ENCODE data around the gene LRRC4C.

The LRRC4C gene

DNA sequence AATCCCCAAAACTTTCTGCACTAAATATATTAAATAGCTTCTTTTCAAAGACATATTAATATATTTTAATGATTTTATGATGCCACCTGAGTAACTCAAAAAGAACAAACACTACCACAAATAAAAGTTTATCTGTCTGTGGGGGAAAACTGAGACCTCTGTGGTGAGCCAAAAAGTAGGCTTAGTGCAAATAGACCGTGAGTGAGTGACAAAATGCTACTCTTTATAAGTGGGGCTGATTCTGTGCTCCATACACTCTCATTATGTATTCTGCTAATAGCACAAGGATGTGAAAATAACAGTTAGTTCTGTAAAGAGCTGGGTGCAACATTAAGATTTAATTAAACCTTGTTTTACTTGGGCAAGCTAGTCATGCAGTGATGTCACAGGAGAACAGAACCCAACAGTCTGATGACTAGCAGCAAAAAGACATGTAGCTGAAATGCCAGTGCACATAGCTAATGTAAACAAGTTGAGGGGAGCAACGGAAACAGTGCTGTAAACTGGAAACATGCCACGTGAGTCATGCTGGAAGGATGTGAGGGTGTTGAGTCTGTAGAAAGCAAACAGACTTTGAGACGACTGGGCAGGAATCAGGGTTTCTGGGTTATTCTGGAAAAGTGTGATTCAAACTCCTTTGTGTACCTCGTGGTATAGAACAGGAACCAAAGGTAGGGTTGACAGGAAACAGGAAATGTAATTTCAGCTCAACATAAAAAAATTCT lies 1130.4 kb downstream of the LRRC4C start:
- no peak for DNase-seq

DNA sequence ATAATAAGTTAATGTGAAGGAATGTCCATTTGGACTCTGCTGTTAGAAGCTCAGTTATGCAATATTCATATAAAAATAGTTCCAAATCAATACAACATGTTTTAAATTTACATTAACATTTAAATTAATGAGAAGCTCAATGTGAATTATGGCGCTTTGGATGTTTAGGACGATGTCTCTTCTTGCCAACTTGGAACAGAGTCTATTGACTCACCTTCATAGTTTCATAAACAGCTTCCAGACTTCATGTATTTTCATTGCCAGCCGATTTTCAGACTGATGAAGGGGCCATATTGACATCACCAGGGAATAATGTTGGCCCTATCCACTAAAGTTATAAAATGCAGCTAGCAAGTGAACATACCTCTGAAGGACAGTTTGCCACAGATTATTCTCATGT lies 1136.2 kb downstream of the LRRC4C start:
- DNase-seq = no peak

DNA sequence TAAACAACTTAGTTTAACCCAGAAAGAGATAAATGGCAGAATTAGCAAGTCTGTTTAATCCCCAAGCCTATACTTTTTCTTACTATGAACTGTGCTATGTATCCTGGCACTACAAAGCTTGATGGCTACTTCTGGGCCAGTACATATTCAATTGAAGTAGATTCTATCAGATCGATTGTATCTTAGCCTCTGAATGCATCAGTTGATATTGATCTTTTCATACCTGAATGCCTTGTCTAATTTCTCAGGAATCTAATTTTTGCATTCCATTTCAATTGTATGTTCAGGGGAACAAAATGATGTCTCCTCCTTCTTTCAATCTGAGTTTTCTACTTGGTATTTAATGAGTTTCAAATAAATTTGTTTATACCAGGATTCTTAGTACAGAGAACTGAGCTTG lies 1137.9 kb downstream of the LRRC4C start:
- DNase-seq = no peak

DNA sequence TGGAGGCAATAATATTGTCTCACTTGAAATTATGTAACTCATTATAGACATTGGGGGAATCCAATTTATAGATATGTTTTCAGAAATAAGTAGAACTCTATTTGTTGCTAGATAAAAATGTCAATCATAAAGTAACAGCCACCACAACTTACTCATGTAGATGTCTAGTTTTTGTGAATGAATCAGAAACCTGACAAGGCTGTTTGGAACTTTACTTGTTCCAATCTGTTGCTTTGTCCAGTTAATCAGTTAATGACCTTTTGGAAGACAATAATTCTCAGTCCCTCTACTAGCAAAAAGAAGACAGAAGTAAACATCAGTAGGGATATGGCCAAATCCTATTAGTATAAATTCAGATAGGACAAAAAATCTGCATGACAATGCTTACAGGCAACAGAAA lies 1143.3 kb downstream of the LRRC4C start:
- DNase-seq = no peak

DNA sequence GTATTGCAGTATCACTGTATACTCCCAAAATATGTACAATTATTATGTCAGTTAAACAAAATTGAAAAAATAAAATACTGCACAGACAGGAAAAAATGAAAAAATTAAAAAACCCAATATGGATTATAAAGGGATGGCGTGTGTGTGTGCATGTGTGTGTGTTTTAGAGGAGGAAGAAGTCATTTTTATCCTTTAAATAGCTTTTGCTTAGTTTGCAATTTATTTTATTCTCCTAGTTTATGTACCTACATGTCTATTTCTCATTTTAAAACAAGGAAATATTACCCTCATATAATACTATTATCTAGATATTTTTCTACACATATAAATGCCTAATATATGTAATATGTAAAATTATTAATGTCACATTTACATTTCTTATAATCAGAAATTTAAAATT lies 1144.3 kb downstream of the LRRC4C start:
- no peak for DNase-seq

DNA sequence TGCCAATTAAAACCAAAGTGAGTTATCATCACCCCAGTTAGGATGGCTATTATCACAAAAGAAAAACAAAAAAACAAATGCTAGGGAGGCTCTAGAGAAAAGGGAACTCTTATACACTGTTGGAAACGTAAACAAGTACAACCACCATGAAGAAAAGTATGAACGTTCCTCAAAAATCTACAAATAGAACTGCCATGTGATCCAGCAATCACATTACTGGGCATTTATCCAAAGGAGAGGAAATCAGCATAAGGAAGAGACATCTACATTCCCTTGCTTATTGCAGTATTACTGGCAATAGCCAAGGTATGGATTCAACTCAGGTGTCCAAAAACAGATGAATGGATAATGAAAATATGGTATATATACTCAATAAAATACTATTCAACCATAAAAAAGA lies 1145.1 kb downstream of the LRRC4C start:
- DNase-seq = no peak

DNA sequence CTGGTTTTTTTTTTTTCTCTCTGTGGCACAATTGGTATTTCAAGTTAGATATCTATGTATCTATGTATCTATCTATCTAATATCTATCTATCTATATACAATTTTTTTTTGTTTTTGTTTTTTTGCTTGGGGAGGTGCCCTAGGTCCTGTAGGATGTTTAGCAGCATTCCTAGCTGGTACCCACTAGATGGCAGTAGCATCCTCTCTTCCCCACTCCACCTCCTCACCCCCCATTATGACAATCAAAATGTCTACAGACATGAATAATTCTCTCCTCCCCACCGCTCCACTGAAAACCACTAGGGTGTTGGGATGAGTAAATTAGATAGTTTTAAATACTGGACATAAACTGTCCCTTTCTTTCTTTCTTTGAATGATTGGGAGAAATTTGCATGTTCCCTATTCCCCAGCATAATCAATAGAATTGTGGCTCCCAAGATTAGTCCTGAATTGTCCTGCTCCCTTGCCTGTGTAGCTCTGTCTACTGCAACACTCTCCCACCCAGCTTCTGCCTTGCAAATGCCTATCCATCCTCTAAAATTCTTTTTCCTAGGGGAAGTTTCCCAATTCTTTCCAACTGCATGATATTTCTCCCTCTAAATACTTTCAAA lies 1152.4 kb downstream of the LRRC4C start:
- DNase-seq = peak; percentile 29

DNA sequence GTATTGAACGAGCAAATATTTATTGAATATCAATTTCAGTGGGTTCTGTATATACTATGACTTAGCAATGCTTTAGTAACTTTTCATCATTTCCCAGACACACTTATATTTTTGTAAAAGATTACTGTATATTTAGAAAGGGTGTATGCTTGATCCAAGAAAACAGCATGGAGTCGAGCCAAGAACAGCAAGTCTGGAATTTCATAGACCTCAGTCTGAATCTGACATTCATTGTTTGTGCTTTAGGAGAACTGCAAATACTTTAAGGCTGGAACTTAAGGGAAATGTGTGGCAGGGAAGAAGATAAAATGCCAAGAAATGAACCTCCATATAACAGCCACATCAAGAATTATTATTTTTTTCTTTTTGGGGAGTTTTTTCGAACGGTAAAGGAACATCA lies 1156.8 kb downstream of the LRRC4C start:
- DNase-seq = no peak

DNA sequence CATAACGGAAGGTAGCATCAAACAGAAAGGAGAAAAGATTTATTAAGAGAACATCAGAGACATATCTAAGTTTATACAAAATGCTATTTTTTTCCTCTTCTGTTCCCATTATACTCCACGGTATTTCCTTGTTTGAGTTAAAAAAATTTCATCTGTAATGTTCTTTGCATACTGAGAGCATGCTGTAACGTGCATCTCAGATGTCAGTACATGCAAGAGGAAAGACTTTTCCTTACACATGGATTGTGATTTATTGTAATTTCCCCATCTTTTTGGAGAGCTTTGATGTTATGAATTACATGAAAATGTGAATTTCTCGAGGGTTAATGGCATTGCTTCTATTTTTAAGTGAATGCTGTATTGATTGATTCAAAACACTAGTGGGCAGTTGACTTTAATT lies 1164.0 kb downstream of the LRRC4C start:
- no peak for DNase-seq

DNA sequence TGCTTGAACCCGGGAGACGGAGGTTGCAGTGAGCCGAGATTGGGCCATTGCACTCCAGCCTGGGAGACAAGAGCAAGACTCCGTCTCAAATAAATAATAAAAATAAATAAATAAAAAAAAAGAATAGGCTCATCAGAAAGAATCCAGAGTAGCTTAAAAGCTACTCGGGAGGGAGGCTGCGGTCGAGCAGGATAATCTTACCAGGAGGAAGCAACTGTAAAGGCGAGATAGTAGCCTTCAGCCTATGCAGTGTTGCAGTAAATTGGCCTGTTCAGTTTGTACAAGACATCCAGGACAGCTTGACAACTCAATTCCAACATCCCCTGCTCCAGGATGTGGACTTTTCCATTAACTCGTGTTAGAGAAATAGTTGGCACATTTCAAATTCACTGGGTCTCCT lies 1164.7 kb downstream of the LRRC4C start:
- DNase-seq = no peak

DNA sequence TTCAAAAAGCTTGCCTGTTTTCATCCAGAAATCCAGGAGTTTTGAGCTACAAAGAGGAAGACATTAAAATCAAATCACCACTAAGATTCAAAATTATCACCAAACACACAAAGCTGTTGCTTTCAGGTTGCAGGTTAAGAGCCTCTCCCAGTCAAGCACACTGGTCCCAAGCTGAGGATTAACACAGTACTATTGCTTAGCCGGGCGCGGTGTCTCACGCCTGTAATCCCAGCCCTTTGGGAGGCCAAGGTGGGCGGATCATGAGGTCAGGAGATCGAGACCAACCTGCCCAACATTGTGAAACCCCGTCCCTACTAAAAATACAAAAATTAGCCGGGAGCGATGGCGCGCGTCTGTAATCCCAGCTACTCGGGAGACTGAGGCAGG lies 1165.1 kb downstream of the LRRC4C start:
- DNase-seq = no peak

DNA sequence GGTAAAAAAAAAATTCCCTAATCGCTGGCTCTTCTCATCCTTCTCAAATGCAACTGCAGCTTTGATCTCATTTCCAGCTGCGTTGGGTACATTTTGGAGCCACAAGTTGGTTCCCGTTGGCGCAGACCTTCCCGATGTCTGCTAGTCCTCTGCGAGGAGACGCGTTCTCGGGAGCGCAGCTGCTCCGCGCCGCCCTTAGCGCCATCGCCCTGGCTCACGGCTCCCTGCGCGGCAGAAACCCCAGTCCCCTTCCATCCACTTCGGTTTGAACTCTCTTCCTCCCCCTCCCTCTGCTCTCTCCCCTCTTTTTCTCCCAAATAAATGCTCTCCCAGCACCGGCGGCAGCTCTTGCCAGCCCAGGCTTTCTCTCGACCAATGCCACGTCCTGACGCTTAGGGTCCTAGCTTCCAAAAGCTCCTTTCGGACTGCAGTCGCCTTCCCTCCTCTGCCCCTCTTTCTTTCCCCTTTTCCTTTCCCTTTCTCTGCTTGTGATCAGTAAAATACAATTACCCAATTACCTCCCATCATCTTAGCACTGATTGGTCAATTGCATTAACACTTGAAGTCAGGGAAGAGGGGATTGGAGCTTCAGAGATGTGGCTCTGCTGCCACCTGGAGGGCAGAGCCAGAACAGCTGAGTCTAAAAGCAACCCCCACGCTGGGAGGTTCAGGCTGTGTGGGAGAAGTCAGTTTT lies 1165.7 kb downstream of the LRRC4C start:
- DNase-seq = peak; percentile 52

DNA sequence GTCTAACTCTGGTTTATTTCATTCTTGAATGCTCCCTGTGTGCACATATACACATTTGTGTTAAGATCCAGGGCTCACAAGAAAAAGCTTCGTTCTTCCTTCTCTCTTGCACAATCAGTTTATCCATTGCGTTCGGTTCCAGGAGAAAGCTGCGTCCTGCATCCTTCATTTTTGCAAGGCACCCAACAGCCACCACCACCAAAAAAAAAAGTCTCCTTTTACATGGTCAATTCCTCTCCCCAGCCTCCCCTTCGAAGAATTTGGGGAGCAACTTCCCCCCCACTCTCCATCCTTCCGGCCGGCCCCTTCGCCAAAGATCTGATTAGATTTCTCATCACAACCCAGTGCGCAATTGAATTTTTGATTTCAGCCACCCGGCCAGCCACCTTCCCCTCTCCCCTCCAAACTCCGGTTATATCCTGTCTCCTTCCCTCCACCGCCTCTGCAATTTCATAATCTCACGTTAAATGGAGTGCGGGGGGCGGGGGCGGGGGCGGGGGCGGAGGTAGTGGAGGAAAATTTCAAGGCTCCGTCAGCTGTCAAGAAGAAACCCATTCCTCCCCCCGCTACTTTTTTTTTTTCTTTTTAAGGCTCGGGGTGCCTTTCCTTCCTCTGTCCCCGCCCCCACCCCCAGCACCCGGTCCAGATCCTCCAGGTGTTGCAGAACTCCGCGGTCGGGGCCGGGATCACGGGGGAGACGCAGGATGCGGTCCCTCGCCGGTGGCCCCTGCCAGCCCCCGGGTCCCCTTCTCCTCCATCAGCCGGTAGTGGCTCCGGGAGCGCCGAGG lies 1166.5 kb downstream of the LRRC4C start:
- no peak for DNase-seq

DNA sequence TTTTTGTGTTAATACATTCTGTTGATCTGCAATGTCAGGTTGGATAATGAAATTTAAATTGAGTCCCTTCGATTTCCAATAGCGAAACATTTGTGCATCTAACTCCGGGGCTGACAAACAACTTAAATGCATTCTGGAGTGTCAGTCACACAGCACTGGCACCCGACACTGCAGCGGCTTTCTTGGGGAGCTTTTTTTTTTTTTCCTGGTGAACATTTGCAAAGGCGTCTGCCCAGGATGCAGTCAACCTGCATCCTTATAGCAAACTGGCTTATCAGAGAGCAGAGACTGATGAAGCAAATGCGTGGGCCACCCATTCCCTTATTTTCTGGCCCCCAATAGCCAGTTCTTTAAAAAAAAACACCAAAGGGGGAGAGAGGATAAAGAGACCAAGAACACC lies 1167.7 kb downstream of the LRRC4C start:
- DNase-seq = no peak

DNA sequence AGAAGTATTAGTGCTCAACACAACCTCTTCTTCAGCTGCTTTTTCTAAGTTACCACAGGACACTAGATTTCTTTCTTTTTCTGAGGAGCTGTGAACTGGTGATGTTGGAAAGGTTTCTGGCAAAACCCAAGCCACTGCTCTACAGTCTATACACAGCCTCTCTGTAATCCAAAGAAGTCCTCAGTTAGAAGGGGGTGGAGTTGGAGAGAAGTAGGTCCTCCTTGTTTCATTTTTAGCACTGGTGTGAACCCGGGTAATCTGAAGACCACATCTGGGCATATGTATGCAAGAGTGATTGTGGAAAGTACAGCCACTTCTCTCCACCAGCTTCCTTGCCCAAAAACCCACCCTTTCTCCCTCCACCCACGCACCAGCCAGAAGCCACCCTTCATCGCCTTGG lies 1168.1 kb downstream of the LRRC4C start:
- no peak for DNase-seq

DNA sequence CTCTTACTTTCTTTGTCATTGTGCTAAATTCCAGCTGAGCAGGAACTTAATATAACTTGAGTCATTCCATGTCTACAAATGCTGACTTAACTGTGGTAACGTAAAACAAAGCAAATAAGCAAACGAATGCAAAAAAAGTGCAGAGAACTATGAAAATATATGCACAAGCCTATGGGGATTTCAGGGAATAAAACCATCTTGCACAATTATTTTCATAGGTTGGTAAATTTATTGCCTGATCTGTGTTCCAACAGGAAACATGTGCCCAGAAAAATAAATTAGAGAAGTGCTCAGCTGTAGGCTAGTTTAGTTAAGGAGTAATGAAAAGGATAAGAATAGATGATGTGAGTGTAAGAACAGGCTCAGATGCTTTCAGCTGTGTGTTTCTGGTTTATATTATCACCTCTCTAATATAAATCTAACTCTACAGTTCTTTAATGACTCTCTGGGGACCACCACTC lies 1169.3 kb downstream of the LRRC4C start:
- DNase-seq = no peak

DNA sequence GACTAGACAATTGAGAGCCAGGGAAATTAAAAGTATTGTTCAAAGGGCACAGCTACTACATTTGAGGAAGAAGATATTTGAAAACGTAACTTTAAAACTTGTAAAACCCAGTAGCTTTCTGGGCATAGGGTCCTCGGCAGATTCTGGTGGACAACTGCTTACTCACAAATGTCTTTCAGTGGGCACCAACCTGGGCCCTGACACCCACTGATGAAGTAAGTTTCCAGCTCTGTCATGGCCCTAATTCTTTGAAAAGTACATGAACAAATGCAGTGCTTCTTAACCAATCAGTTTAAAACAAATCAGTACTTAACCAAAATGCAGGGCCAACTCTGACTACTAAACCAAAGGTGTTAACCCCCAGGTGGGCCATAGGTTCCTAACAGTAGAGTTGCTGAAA lies 1170.1 kb downstream of the LRRC4C start:
- no peak for DNase-seq

DNA sequence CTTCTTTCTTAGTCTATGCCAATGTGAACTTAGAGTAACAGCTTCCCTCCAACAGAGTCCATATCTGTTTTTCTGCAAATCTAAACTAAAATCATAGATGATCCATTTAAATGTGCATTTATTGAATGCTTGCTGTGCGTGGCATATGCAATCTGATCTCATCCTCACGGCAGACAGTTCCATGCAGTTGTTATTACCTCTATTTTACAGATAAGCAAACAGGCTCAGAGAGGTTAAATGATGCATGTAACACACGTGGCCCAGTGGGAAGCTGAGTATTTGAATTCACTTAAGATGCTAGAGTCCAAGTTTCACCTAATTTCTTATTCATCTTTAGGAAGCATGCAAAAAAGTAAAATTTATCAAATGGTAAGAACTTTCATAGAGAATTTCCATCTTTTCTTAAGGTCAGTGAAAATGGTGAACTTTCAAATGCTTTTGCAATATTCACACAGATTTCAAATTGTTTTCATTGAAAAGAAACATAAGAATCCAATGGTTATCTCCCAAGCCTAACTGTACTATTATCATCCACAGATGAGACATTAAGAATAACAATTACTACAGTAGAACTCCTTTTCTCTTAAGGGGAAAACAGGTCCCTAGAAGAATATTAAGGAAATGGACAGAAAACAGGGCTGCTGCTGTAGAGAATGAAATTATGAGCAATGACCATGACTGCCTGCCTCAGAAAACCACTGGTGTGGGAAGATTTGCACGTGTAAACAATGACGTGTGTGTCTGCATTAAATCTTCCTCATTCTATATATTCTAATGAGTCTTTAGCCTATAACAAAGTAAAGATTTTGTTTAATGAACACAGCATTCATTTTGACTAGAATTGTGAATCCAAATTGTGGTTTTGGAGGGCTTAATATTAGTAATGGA lies 1171.3 kb downstream of the LRRC4C start:
- DNase-seq = no peak

DNA sequence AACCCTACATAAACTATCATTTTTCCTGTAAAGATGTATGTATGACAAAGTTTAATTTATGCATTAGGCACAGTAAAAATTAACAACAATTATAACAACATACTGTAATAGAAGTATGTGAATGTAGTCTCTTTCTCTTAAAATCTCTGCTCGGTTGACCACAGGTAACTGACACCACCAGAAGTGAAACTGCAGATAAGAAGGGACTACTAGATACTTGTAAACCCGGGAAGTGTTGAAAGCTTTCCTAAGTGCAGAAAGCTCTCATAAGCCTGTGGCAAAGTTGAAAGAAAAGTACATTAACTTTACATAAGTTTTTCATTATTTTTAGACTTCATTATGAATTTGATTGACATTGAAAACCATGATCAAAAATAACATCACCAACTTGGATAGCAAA lies 1173.3 kb downstream of the LRRC4C start:
- DNase-seq = no peak

DNA sequence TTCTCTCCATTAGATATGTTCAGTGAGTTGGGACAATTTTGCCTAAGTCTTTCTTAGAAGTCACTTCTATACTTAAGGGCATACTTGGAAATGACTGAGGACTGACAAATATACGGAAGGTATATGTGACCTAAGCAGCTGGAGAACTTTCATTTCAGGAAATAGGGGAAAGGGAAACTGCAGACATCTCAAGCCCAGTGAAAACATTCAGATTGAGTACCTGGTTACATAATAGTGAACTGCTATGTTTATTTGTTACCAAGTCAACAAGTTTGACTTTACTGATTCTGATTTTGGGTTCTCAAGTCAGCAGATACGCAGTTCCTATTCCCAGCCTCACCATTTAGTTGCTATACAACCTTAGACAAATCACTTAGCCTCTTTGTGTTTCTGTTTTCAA lies 1173.9 kb downstream of the LRRC4C start:
- no peak for DNase-seq

DNA sequence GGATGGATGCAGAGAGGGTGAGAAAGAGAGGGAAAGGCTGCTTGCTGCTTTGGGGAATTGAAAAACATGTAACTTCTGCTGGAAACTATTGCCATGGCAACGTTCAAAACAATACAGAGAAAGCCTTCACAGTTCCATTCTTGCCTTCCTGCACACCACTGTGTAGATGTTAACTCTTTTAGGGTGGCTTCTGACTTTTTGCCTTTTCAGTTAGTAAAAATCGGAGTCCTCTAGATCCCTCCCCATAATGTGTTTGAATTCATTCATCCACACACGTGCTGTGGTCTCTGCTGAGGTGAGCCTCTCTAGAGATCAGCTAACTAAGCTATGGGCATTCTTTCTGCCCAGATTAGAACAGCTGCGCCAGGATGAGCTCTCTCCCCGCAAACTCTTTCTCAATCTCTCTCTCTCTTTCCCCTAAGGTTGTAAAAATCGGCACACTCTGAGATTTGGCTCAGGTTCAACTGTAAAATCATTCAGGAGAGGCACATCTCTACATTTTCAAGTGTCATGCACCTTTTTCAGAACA lies 1178.3 kb downstream of the LRRC4C start:
- no peak for DNase-seq
